ENCODE data around the gene MEI1. TPM values are rescaled to one million over a fixed set of nuclear protein-coding genes. Genes with fewer than 3 reads are reported as not detected.
"Not testable (repeated sequence)": the region's sequence is repeated elsewhere in the genome, so short reads cannot be mapped to it uniquely, and the experiment has no call there.

Gene MEI1
- total RNA-seq, 1 donor from 2014 or later, result not detected

- Histone ChIP-seq H3K36me3 (no peaks in the 10 kb centered on the region), H3K4me3 (no peak overlapping the region), H3K27me3 (no peaks in the 10 kb centered on the region), H3K9me3 (no peaks in the 10 kb centered on the region), H3K4me1 (no peaks in the 10 kb centered on the region), H3K27ac (no peak overlapping the region)
- TF ChIP-seq, protein P1, sequence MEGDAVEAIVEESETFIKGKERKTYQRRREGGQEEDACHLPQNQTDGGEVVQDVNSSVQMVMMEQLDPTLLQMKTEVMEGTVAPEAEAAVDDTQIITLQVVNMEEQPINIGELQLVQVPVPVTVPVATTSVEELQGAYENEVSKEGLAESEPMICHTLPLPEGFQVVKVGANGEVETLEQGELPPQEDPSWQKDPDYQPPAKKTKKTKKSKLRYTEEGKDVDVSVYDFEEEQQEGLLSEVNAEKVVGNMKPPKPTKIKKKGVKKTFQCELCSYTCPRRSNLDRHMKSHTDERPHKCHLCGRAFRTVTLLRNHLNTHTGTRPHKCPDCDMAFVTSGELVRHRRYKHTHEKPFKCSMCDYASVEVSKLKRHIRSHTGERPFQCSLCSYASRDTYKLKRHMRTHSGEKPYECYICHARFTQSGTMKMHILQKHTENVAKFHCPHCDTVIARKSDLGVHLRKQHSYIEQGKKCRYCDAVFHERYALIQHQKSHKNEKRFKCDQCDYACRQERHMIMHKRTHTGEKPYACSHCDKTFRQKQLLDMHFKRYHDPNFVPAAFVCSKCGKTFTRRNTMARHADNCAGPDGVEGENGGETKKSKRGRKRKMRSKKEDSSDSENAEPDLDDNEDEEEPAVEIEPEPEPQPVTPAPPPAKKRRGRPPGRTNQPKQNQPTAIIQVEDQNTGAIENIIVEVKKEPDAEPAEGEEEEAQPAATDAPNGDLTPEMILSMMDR (IDR thresholded peaks at IDR 0.05), result no peak
- intact Hi-C loops (cut with DNase I), result no loop called here
- no peak for DNase-seq (ENCODE audit: low spot score in 2 of 2)
Observed at GRCh38 chr22:41732096-41732772, 32.9 kb downstream of the MEI1 start.

- DNase-seq (ENCODE audit: low spot score in 2 of 2); H3K9me3 ChIP-seq; H3K36me3 ChIP-seq; H3K27me3 ChIP-seq; H3K4me1 ChIP-seq; intact Hi-C loops (cut with DNase I); H3K27ac ChIP-seq; H3K4me3 ChIP-seq: not testable (repeated sequence)
Observed at GRCh38 chr22:41733241-41733640, 33.9 kb downstream of the MEI1 start.

DNA sequence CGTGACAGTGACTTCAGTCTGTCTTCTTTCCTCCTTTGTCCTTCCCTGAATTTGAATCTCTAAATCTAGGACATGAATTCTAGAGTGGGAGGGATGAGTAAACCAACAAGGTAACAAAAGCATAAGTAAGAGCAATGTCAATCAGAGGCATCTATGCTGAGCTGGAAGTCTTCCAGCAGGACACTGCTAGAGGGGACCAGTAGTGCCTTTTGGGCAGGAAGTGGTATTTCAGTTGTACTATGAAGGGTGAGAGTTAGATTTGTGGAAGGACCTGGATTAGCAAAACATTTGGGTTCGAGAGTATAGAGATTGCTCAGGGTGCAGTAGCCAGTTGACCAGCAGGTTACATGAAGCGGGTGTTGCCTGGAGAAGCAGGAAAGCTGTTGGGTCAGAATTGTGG is 40.3 kb downstream of the MEI1 start:
- Histone ChIP-seq H3K4me3 (no peak overlapping the region), H3K9me3 (no peaks in the 10 kb centered on the region), H3K27me3 (no peaks in the 10 kb centered on the region), H3K27ac (no peak overlapping the region), H3K36me3 (no peaks in the 10 kb centered on the region), H3K4me1 (no peaks in the 10 kb centered on the region)
- DNase-seq (ENCODE audit: low spot score in 2 of 2), result no peak
- TF ChIP-seq, protein P1 (IDR thresholded peaks at IDR 0.05), result no peak
- intact Hi-C loops (cut with DNase I), result no loop called here

DNA sequence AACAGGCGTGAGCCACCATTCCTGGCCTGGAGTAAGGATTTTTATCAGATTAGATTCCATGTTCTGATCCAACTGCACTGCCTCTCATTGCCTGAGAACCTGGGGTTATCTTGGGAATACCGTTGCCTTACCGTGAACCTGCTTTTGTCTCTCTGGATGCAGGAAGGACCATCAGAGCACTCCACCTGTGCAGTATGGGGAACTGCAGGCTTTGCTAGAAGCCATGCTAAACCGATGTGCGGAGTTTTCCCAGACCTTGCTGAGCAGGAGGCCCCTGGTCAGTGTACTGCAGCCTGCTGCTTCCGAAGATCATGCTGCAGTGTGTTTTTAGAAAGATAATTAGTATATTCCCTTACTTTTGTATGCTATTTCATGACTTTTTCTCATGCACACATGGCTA is 43.6 kb downstream of the MEI1 start:
- Histone ChIP-seq H3K36me3 (no peaks in the 10 kb centered on the region), H3K4me1 (no peaks in the 10 kb centered on the region), H3K27ac (no peak overlapping the region), H3K4me3 (no peak overlapping the region), H3K9me3 (no peaks in the 10 kb centered on the region), H3K27me3 (no peaks in the 10 kb centered on the region)
- TF ChIP-seq, protein P1 (IDR thresholded peaks at IDR 0.05), result no peak
- DNase-seq (ENCODE audit: low spot score in 2 of 2), result no peak
- intact Hi-C loops (cut with DNase I), result no loop called here

- Histone ChIP-seq H3K9me3 (no peaks in the 10 kb centered on the region), H3K27me3 (no peaks in the 10 kb centered on the region), H3K36me3 (no peaks in the 10 kb centered on the region), H3K27ac (no peak overlapping the region), H3K4me1 (no peaks in the 10 kb centered on the region), H3K4me3 (no peak overlapping the region)
- intact Hi-C loops (cut with DNase I), result loop anchor here (1.0 kb wide), 1 partner anchor 195 kb away; no protein-coding TSS in a partner anchor
- TF ChIP-seq, protein P1 (IDR thresholded peaks at IDR 0.05), result no peak
- no peak for DNase-seq (ENCODE audit: low spot score in 2 of 2)
Observed at GRCh38 chr22:41745968-41746367, 46.7 kb downstream of the MEI1 start.

- intact Hi-C loops (cut with DNase I), result loop anchor here (1.0 kb wide), 1 partner anchor 195 kb away; no protein-coding TSS in a partner anchor
- TF ChIP-seq, protein P1 (IDR thresholded peaks at IDR 0.05), result peak; percentile 53 to 71 (median 56)
- Histone ChIP-seq H3K27ac (no peak overlapping the region), H3K4me1 (no peaks in the 10 kb centered on the region), H3K9me3 (no peaks in the 10 kb centered on the region), H3K4me3 (no peak overlapping the region), H3K36me3 (no peaks in the 10 kb centered on the region), H3K27me3 (no peaks in the 10 kb centered on the region)
- DNase-seq (ENCODE audit: low spot score in 2 of 2), result peak in 1 of 2 donors; percentile 80
Observed at GRCh38 chr22:41746567-41747400, 47.5 kb downstream of the MEI1 start.

Measured in ascending aorta (tissue), 2 donors.